Astrocyte (in vitro differentiated cells and primary cell): ENCODE data around the gene ZP3.

Experiments used
- CTCF ChIP-seq: IDR thresholded peaks from 2 replicates; pipeline ENCODE4 v1.5.1; 2011; ENCODE audit warnings: low read depth, mild to moderate bottlenecking, inconsistent platforms, low read length, moderate library complexity; ENCODE audit not compliant: insufficient read depth
- EZH2 ChIP-seq: IDR thresholded peaks from 2 replicates; pipeline ENCODE4 v1.6.1; 2012; ENCODE audit warnings: mild to moderate bottlenecking, low read length, inconsistent platforms; ENCODE audit not compliant: insufficient read depth

- no peak for TF ChIP-seq EZH2
- no peak for TF ChIP-seq CTCF
These were observed 13.1 kb upstream of the ZP3 start for GRCh38 chr7:76411626-76412025.
